Body of pancreas (tissue), 4 donors: Measurements from ENCODE around the gene GNAS-AS1. TPM values are rescaled to one million over a fixed set of nuclear protein-coding genes. Genes with fewer than 3 reads are reported as not detected.
A peak's percentile ranks its signal among the peaks of the same experiment; 100 is the strongest.

Source experiments
- ATAC-seq: fragments of 150-250 bp; one replicate; pipeline ENCODE4 v1.9.1; 2016
- DNase-seq, 4 donors: peaks; one replicate each; pipeline ENCODE4 v3.0.0-alpha.2; 2019
- H3K27ac ChIP-seq, 4 donors: fragments of 200-600 bp; sonication (generic); 1 replicate in 3 of 4; 2 replicates in 1 of 4; pipeline versions ENCODE4 v1.5.1 to v1.6.1; 2016 to 2019; ENCODE audit warnings: mild to moderate bottlenecking in 1 of 4, mixed read lengths in 1 of 4, moderate library complexity in 1 of 4
- H3K27me3 ChIP-seq, 2 donors: fragments of 200-600 bp; sonication (generic); one replicate each; pipeline ENCODE4 v1.6.0; 2016; ENCODE audit warnings: mild to moderate bottlenecking in 1 of 2
- H3K36me3 ChIP-seq, 2 donors: fragments of 200-600 bp; sonication (generic); replicated peaks in 1 of 2; 2 replicates each; pipeline ENCODE4 v1.5.1; 2016; ENCODE audit warnings: low read depth in 2 of 2; ENCODE audit not compliant: insufficient read depth in 1 of 2
- H3K4me1 ChIP-seq: fragments of 200-600 bp; sonication (generic); one replicate; pipeline ENCODE4 v1.6.0; 2016
- H3K4me3 ChIP-seq, 2 donors: fragments of 200-600 bp; sonication (generic); 1 replicate in 1 of 2; 2 replicates in 1 of 2; pipeline ENCODE4 v1.5.1; 2016 to 2019
- H3K9me3 ChIP-seq, 3 donors: fragments of 200-600 bp; sonication (generic); 1 replicate in 2 of 3; 2 replicates in 1 of 3; pipeline ENCODE4 v1.5.1; 2016
- CTCF ChIP-seq, 7 experiments: fragments of 450-650 bp in 4 of 7; fragments of 200-600 bp in 3 of 7; sonication (generic) in 3 of 7; IDR thresholded peaks; one replicate each; pipeline ENCODE4 v1.5.1; 2016 to 2019; ENCODE audit warnings: antibody characterized with exemption in 7 of 7
- POLR2A ChIP-seq, 3 donors: fragments of 450-650 bp; IDR thresholded peaks; one replicate each; pipeline ENCODE4 v1.6.1; 2016; ENCODE audit warnings: antibody characterized with exemption in 3 of 3, mild to moderate bottlenecking in 2 of 3
- WGBS, 2 donors: methylation state at CpG; one replicate each; pipeline ENCODE4 v1.1.5; 2017; 5-methylcytosine and 5-hydroxymethylcytosine counted together
- intact Hi-C: fragments of 100-400 bp; cut with DNase I; formaldehyde crosslinking; loops from one replicate; pipeline ENCODE4 v1.15.1; 2023
- total RNA-seq, 2 donors: library from RNA; depleted of rRNA; stranded (reverse); fragments of >200 nt; gene quantifications; one replicate each; pipeline ENCODE4 v1.1.0, GENCODE V29; 2016

Gene GNAS-AS1
- total RNA-seq, 2 donors from 2014 or later, result 1.0 to 3.0 TPM

- WGBS, 2 donors, result 85 to 87% methylated on average over 9 of the region's 9 CpGs
- intact Hi-C loops, result loop anchor here (10.0 kb wide), 1 partner anchor 102 kb away; the partner anchor contains the start of gene NELFCD
- H3K27me3 ChIP-seq, result no peaks in the 10 kb centered on the region
- H3K4me1 ChIP-seq, result no peaks in the 10 kb centered on the region
- no peak for DNase-seq
- no peak overlapping the region for H3K4me3 ChIP-seq
- no peaks in the 10 kb centered on the region for H3K9me3 ChIP-seq
- no peak for ATAC-seq
- H3K36me3 ChIP-seq, result no peaks in the 10 kb centered on the region
- TF ChIP-seq CTCF (IDR thresholded peaks at IDR 0.05) (no peak), POLR2A (IDR thresholded peaks at IDR 0.05) (no peak)
- no peak overlapping the region for H3K27ac ChIP-seq
Measured at GRCh38 chr20:58883241-58883691, 32.6 kb upstream of the GNAS-AS1 start.

- WGBS, 2 donors, result 73 to 88% methylated on average over 5 of the region's 5 CpGs
- no peaks in the 10 kb centered on the region for H3K9me3 ChIP-seq
- TF ChIP-seq POLR2A (IDR thresholded peaks at IDR 0.05) (no peak), CTCF (IDR thresholded peaks at IDR 0.05) (no peak)
- intact Hi-C loops, result loop anchor here (10.0 kb wide), 1 partner anchor 102 kb away; the partner anchor contains the start of gene NELFCD
- ATAC-seq (no peak), DNase-seq (no peak)
- H3K27me3 ChIP-seq, result no peaks in the 10 kb centered on the region
- no peak overlapping the region for H3K4me3 ChIP-seq
- no peaks in the 10 kb centered on the region for H3K36me3 ChIP-seq
- no peak overlapping the region for H3K27ac ChIP-seq
- H3K4me1 ChIP-seq, result no peaks in the 10 kb centered on the region
Measured at GRCh38 chr20:58882704-58883089, 32.0 kb upstream of the GNAS-AS1 start.

GRCh38 chr20:58880994-58881752, 30.5 kb upstream of the GNAS-AS1 start:
- peak; percentile 53 for ATAC-seq

GRCh38 chr20:58880441-58880840, 29.7 kb upstream of the GNAS-AS1 start:
- no peaks in the 10 kb centered on the region for H3K27me3 ChIP-seq
- intact Hi-C loops, result loop anchor here (10.0 kb wide), 1 partner anchor 104 kb away; the partner anchor contains the start of gene NELFCD
- WGBS, 2 donors, result 73 to 86% methylated on average over 1 of the region's 1 CpG

More at GRCh38 chr20:58880994-58881752, 30.5 kb upstream of the GNAS-AS1 start:
- H3K4me3 ChIP-seq, result no peak overlapping the region
- H3K27ac ChIP-seq, result no peak overlapping the region
- 65 to 71% methylated on average over 9 of the region's 9 CpGs for whole genome bisulfite sequencing, 2 donors
- H3K4me1 ChIP-seq, result no peaks in the 10 kb centered on the region
- no peaks in the 10 kb centered on the region for H3K9me3 ChIP-seq
- DNase-seq, result peak in 3 of 4 donors; percentile 24 to 34 (median 33)
- H3K36me3 ChIP-seq, result no peaks in the 10 kb centered on the region
- H3K27me3 ChIP-seq, result no peaks in the 10 kb centered on the region
- intact Hi-C loops, result loop anchor here (10.0 kb wide), 1 partner anchor 104 kb away; the partner anchor contains the start of gene NELFCD
- peak in 1 of 7 experiments; percentile 9 for TF ChIP-seq CTCF (IDR thresholded peaks at IDR 0.05)
- TF ChIP-seq POLR2A (IDR thresholded peaks at IDR 0.05), result no peak

More at GRCh38 chr20:58880441-58880840, 29.7 kb upstream of the GNAS-AS1 start:
- TF ChIP-seq CTCF (IDR thresholded peaks at IDR 0.05) (no peak), POLR2A (IDR thresholded peaks at IDR 0.05) (no peak)
- Histone ChIP-seq H3K27ac (no peak overlapping the region), H3K4me1 (no peaks in the 10 kb centered on the region), H3K4me3 (no peak overlapping the region), H3K36me3 (no peaks in the 10 kb centered on the region), H3K9me3 (no peaks in the 10 kb centered on the region)
- ATAC-seq (no peak), DNase-seq (no peak)
